ENCODE data around the gene TMEM86B. TPM values are rescaled to one million over a fixed set of nuclear protein-coding genes. Genes with fewer than 3 reads are reported as not detected.
A peak's percentile ranks its signal among the peaks of the same experiment; 100 is the strongest.
"Not testable (repeated sequence)": the region's sequence is repeated elsewhere in the genome, so short reads cannot be mapped to it uniquely, and the experiment has no call there.

Gene TMEM86B
- total RNA-seq, 2 experiments from 2014 or later: 10.4 to 16.0 TPM

DNA sequence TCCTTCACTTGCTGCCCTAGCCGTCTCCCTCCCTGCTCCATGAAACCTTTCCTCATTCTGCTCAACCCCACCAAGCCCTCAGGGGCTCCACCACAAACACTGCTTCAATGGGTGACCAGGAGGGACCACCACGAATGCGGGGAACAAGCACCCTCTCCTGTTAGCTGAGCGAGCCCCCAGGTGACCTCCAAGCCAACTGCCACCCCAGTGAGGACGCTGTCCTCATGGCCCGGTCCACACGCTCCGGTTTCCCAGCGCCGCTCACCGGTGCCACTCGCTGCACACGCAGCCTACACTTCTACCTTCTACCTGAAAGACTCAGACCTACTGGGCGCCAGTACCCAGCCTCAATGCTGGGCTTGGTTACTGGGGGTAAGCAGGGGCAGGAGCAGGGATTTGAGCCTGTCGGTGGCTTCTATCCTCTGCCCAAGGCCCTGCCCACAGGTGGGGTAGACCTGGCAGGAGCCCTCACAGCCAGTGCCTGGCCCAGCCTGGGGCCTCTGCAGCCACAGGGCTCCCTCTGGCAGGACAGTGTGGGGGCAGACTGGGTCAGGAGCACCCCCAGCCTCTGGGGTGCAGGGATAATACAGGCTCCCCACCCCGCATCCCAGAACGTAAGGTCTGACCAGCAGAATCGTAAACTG is 704 bp upstream of the TMEM86B start:
- H3K9me3 Mint-ChIP-seq (ENCODE audit: low read depth): no peaks in the 10 kb centered on the region

DNA sequence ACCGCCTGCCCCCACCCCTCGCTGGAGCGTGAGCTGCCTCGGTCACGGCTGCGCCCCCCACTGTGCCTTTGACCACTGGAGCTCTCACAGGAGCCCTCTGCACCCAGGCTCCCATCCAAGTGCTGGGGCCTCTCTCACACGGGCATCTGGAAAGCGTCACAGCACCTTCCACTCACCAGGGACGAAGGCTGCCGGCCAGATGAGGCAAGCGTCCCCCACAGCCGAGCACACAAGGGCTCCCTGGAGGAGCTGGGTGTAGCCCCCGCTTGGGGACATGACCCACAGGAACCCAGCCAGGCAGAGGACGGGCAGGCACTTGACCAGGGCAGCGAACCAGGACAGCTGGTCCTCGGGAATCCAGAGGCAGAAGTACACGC is 560 bp downstream of the TMEM86B start:
- no peak overlapping the region for H3K27ac Mint-ChIP-seq
- CTCF ChIA-PET: interaction anchor here (0.6 kb wide), 1 partner anchor 31 kb away, joined by 3 read pairs; the partner anchor contains the start of gene PPP6R1

More for the DNA sequence above, 704 bp upstream of the TMEM86B start:
- DNase-seq (no peak), ATAC-seq (no peak)
- CTCF ChIA-PET: no interaction called here
- H3K4me1 Mint-ChIP-seq: peaks cover 4% of the 10 kb centered on the region
- H3K27ac Mint-ChIP-seq: no peak overlapping the region
- H3K36me3 Mint-ChIP-seq: peaks cover 31% of the 10 kb centered on the region
- no peak overlapping the region for H3K4me3 Mint-ChIP-seq
- no peaks in the 10 kb centered on the region for H3K27me3 Mint-ChIP-seq

DNA sequence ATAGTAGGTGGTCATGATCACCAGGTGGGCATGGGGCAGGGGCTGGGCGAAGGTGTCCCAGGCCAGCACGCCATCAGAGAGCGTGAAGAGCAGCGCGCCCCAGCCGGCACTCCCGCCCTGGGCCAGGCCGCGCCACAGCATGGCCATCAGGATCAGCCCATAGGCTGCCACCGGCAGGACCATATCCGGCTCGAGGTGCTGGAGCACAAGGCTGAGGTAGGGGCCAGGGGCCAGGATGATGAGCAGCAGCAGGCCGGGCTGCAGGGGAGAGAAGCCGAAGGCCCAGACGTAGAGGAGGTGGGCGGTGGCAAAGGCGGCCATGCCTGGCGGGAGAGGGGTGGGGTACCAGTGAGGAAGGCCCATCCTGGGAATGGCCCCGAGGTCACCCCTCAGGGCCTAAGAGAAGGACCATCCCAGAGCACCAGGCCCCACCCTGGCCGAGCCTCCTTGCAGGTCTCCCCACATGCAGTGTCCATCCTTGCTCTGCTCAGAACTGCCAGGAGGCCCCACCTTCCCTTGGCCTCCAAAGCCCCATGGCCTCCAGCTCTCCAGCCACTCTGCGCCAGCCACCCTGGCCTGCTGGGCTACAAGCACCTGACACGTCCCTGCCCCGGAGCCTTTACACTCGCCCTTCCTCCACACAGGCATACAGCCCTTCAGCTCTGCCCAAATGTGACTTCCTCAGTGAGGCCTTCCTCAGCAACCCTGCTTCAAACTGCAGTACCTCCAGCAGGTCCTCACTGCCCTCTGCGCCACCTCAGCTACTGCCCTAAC is 1.1 kb downstream of the TMEM86B start:
- peaks cover 28% of the 10 kb centered on the region for H3K36me3 Mint-ChIP-seq
- no peak for DNase-seq
- no peak overlapping the region for H3K27ac Mint-ChIP-seq
- peaks cover under 1% of the 10 kb centered on the region for H3K4me1 Mint-ChIP-seq
- no peaks in the 10 kb centered on the region for H3K27me3 Mint-ChIP-seq
- no peak for ATAC-seq
- H3K9me3 Mint-ChIP-seq (ENCODE audit: low read depth): no peaks in the 10 kb centered on the region
- CTCF ChIA-PET: interaction anchor here (0.6 kb wide), 1 partner anchor 32 kb away, joined by 3 read pairs; the partner anchor contains the start of gene PPP6R1
- no peak overlapping the region for H3K4me3 Mint-ChIP-seq

More for the DNA sequence above, 560 bp downstream of the TMEM86B start:
- Mint-ChIP-seq H3K36me3 (peaks cover 33% of the 10 kb centered on the region), H3K27me3 (no peaks in the 10 kb centered on the region), H3K4me3 (no peak overlapping the region), H3K9me3 (ENCODE audit: low read depth) (no peaks in the 10 kb centered on the region), H3K4me1 (peaks cover 4% of the 10 kb centered on the region)
- ATAC-seq: no peak
- DNase-seq: no peak

DNA sequence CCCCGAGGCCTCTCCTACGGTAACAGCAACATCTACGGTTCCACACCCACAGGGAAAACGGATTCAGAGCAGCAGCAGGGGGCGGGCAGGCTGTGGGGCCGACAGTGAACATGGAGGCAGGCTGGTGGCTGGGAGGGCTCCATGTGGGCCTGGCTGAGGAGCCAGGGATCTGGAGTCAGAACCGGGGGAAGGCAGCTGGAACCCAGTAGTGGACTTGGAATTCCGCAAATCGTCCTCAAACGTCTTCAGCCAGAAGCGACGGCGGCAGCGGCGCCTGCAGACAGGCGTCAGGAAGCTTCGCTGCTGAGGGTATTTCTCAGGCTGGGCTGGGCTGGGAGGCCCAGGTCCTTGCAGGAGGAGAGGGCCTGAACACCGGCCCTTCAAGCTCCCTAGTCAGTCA is 1.8 kb downstream of the TMEM86B start:
- H3K9me3 Mint-ChIP-seq (ENCODE audit: low read depth): no peaks in the 10 kb centered on the region
- no peak overlapping the region for H3K27ac Mint-ChIP-seq
- CTCF ChIA-PET: no interaction called here
- peaks cover 23% of the 10 kb centered on the region for H3K36me3 Mint-ChIP-seq
- H3K4me3 Mint-ChIP-seq: no peak overlapping the region
- ATAC-seq (no peak), DNase-seq (no peak)
- H3K4me1 Mint-ChIP-seq: no peaks in the 10 kb centered on the region
- H3K27me3 Mint-ChIP-seq: no peaks in the 10 kb centered on the region

DNA sequence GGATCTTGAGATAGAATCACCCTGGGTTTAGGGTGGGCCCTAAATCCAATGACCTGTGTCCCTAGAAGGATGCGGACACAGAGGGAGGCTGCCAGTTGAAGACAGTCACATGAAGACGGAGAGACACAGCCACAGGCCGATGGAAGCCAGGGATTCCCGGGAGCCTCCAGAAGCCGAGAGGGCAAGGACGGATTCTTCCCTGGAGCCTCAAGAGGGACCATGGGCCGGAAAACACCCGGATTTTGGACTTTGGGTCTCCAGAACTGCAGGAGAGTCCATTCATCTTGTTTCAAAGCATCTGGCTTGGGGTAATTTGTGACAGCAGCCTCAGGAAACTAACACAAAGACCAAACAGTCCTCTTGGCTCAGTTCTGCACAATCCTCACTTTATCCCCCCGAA is 2.3 kb downstream of the TMEM86B start:
- Mint-ChIP-seq H3K36me3 (peaks cover 25% of the 10 kb centered on the region), H3K9me3 (ENCODE audit: low read depth) (no peaks in the 10 kb centered on the region), H3K4me3 (no peak overlapping the region), H3K27ac (no peak overlapping the region), H3K4me1 (no peaks in the 10 kb centered on the region), H3K27me3 (no peaks in the 10 kb centered on the region)
- ATAC-seq (no peak), DNase-seq (no peak)
- CTCF ChIA-PET: no interaction called here

DNA sequence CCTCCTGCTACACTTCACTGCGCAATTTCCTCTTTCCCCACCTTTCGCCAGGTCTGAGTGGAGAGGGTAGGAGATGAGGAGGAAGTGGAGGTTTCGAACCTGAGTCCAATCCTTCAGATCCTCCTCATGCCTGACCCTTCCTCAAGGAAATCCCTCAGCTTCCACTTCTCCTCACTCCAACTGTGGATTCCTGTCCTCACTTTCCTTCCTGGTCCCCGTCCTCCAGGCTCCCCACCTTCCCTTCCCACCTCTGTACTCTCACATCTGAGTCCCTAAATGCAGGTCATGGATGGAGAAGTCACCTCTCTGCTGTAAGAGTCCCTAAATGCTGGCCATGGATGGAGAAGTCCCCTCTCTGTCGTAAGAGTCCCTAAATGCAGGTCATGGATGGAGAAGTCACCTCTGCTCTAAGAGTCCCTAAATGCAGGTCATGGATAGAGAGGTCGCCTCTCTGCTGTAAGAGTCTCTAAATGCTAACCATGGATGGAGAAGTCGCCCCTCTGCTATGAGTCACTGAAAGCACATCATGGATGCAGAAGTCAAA is 3.1 kb downstream of the TMEM86B start:
- DNase-seq: no peak
- Mint-ChIP-seq H3K4me1 (no peaks in the 10 kb centered on the region), H3K9me3 (ENCODE audit: low read depth) (no peaks in the 10 kb centered on the region), H3K36me3 (peaks cover 28% of the 10 kb centered on the region), H3K27me3 (no peaks in the 10 kb centered on the region), H3K27ac (no peak overlapping the region), H3K4me3 (no peak overlapping the region)
- CTCF ChIA-PET: no interaction called here
- no peak for ATAC-seq

DNA sequence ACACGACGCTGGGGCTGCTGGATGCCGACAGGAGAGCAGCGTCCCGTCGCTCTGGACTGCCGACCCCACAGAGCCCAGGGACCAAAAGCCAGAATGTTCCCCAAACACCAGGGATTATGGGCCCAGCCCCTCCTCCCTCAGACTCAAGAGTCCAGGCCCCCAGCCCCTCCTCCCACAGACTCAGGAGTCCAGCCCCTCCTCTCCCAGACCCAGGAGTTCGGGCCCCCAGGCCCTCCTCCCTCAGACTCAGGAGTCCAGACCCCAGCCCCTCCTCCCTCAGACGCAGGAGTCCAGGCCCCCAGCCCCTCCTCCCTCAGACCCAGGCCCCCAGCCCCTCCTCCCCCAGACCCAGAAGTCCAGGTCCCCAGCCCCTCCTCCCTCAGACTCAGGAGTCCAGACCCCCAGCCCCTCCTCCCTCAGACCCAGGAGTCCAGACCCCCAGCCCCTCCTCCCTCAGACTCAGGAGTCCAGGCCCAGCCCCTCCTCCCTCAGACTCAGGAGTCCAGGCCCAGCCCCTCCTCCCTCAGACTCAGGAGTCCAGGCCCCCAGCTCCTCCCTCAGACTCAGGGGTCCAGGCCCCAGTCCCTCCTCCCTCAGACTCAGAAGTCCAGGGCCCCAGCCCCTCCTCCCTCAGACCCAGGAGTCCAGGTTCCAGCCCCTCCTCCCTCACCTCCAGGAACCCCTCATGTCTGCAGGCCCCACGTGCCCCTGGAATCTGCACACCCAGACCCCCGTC is 3.7 kb downstream of the TMEM86B start:
- CTCF ChIA-PET; H3K4me3 Mint-ChIP-seq; H3K9me3 Mint-ChIP-seq (ENCODE audit: low read depth); H3K4me1 Mint-ChIP-seq; H3K27me3 Mint-ChIP-seq; ATAC-seq; H3K27ac Mint-ChIP-seq; DNase-seq: not testable (repeated sequence)
- peaks cover 29% of the 10 kb centered on the region for H3K36me3 Mint-ChIP-seq

DNA sequence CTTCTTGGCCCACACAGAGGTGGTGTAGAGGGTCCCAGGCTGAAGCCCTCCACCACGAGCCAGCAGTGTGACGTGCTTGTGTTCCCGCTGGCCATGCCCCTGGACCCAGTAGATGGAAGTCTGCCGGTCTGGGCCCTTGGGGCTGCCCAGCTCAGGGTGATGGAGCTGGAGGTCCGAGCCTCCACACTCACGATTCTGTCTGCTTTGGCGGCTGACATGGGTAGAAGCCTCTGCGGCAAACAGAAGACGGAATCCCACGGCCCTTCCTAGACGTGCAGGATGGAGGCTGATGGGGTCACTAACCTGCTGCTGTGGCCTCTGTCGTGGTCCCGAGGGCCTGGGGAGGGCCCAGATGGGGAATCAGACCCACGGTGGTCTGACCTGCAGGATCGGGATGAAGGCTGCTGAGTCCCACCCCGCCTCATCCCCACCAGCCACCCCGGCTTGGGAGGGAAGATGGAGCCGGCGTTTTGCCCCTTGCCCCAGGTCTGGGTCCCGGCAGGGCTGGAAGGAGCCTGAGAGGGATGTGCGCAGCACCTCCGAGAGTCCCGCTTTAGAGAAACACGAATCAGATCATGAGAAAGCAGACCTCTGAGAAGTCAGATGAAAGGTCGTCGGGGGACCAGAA is 4.4 kb downstream of the TMEM86B start:
- ATAC-seq: no peak
- Mint-ChIP-seq H3K4me3 (no peak overlapping the region), H3K4me1 (no peaks in the 10 kb centered on the region)

DNA sequence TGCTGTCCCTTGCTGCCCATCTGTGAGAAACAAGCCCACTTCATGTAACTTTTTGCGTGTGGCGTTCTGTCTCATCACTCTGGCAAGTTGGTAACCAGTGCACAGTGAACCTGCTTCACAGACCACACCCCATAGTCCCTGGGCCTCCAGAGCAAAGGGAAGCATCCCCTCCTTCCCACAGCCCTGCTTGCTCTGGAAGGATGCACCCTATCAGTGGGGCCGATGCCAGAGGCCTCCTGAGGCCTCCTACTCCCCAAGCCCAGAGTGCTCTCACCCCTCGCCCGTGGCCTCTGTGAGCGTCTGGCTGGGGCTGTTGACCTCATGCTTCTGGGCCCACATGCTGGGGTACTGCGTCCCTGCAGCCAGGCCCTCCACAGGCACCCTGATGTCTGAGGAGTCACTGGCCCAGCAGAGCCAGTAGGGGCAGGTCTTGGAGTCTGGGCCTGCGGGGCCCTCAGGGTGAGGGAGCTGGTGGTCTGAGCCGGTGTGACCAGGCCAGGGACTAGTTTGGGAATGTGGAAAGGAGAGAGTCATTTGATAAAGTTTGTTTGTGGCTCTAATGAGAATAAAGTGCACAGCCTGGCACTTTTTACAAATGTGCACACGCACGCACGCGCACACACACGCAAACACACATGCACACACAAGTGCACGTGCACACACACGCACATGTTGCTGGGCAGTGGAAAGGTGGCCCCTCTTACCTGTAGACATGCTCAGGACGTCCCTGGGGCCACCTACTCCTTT is 5.1 kb downstream of the TMEM86B start:
- CTCF ChIA-PET: no interaction called here
- ATAC-seq (no peak), DNase-seq (no peak)
- Mint-ChIP-seq H3K27ac (no peak overlapping the region), H3K36me3 (peaks cover 29% of the 10 kb centered on the region), H3K4me1 (no peaks in the 10 kb centered on the region), H3K9me3 (ENCODE audit: low read depth) (peaks cover 2% of the 10 kb centered on the region), H3K27me3 (no peaks in the 10 kb centered on the region), H3K4me3 (no peak overlapping the region)

More for the DNA sequence above, 4.4 kb downstream of the TMEM86B start:
- Mint-ChIP-seq H3K9me3 (ENCODE audit: low read depth) (peaks cover 2% of the 10 kb centered on the region), H3K27ac (no peak overlapping the region), H3K36me3 (peaks cover 29% of the 10 kb centered on the region), H3K27me3 (no peaks in the 10 kb centered on the region)
- CTCF ChIA-PET: no interaction called here
- DNase-seq: no peak

DNA sequence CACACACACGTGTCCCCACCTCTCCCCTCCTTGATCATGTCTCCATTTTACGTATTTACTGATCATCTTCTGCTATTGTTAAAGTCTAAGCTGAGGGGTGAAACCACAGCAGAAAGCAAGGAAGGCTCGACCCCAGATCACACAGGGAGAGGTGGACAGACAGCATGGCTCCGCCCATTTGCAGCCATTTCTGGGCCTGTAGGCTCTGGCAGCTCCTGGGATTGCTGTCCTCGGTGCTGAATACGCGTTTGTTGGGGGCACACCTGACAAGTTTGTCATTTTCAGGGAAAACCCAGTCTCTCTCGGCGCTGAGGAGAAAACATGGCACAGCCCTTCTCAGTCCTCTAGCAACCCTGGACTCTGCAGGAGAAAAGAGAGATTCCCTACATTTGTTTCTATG is 8.0 kb downstream of the TMEM86B start:
- H3K9me3 Mint-ChIP-seq (ENCODE audit: low read depth): peaks cover 2% of the 10 kb centered on the region

DNA sequence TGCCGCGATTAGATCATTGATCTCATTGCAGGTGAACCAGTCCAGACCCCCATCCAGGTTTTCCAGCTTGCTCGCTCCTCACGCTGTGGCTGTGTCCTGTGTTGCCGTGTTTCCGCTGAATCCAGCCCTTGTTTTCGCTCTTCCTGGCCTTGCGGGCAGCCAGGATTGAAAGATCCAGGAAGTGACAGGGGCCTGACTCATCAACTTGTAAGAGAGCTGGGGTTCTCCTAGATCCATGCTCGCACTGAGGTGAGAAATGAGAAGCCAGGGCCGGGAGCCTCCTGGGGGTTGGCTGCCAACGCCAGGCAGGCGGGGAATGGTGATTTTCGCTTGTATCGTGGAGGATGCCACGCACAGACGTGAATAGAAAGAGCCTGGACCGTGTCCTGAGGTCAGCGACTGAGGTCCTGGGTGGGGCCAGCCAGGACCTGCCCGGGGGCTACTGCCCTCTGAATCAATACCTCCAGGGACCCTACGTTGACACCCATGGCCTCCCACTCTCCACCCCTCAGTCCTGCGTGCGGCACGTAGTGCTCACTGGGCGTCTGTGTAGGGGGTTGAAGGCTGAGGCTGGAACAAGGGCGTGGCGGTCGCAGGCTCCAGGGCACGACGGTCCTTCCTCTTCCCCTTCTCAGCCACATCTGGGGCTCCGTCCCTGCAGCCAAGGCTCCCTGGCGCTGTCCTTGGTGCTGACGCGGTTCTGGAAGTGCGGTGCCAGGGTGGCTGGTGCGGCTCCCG is 11.9 kb downstream of the TMEM86B start:
- CTCF ChIA-PET: no interaction called here
- peaks cover 15% of the 10 kb centered on the region for H3K27me3 Mint-ChIP-seq
- DNase-seq: peak; percentile 66
- ATAC-seq: peak; percentile 62
- H3K36me3 Mint-ChIP-seq: peaks cover 14% of the 10 kb centered on the region
- peaks cover 13% of the 10 kb centered on the region for H3K4me1 Mint-ChIP-seq
- H3K27ac Mint-ChIP-seq: no peak overlapping the region
- H3K9me3 Mint-ChIP-seq (ENCODE audit: low read depth): peaks cover 5% of the 10 kb centered on the region
- no peak overlapping the region for H3K4me3 Mint-ChIP-seq

More for the DNA sequence above, 8.0 kb downstream of the TMEM86B start:
- H3K27me3 Mint-ChIP-seq: peaks cover 13% of the 10 kb centered on the region
- H3K4me3 Mint-ChIP-seq: no peak overlapping the region
- H3K36me3 Mint-ChIP-seq: peaks cover 19% of the 10 kb centered on the region
- CTCF ChIA-PET: no interaction called here
- ATAC-seq: no peak
- H3K4me1 Mint-ChIP-seq: peaks cover 13% of the 10 kb centered on the region
- DNase-seq: no peak
- H3K27ac Mint-ChIP-seq: no peak overlapping the region

DNA sequence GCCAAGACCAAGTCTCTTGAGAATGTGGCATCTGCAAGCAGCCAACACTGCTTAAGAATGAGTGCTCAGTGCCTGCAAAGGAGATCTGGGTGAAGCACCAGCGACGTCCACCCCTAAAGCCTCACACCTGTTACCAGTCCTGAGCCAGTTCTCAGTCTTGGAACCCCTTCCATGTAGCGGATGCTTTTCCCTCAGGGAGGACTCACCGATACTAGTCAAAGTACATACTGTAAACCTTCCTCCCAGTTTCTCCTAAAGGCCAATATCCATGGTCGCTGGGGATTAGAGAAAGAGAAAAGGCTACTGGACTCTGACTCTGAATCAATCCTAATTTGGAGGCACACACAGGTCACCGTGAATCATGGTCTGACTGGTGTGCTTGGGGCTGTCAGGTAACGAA is 15.0 kb downstream of the TMEM86B start:
- Mint-ChIP-seq H3K27ac (no peak overlapping the region), H3K36me3 (peaks cover 4% of the 10 kb centered on the region), H3K9me3 (ENCODE audit: low read depth) (peaks cover 4% of the 10 kb centered on the region), H3K27me3 (peaks cover 15% of the 10 kb centered on the region), H3K4me3 (no peak overlapping the region), H3K4me1 (peaks cover 13% of the 10 kb centered on the region)
- ATAC-seq (no peak), DNase-seq (no peak)
- CTCF ChIA-PET: no interaction called here
